Calu3 (cell line): ENCODE data around the gene SLF1. TPM values are rescaled to one million over a fixed set of nuclear protein-coding genes. Genes with fewer than 3 reads are reported as not detected.
"Not testable (repeated sequence)": the region's sequence is repeated elsewhere in the genome, so short reads cannot be mapped to it uniquely, and the experiment has no call there.

Experiments used
- Bru-seq: library from RNA; stranded (reverse); fragments of 400-500 nt; gene quantifications from one replicate; lab custom pipeline; 2021; lab: Mats Ljungman, UMichigan
- BruChase-seq, 2 experiments: library from RNA; stranded (reverse); fragments of 400-500 nt; gene quantifications; one replicate each; lab custom pipeline; 2021; lab: Mats Ljungman, UMichigan
- BruUV-seq: library from RNA; stranded (reverse); fragments of 400-500 nt; replicated peaks from 2 replicates; lab custom pipeline; 2021; lab: Mats Ljungman, UMichigan
- CTCF ChIA-PET: fragments of 300-600 bp; sonication (Branson Sonifier 250); formaldehyde crosslinking; loops from one replicate; lab custom pipeline; 2022; ENCODE audit warnings: antibody characterized with exemption; lab: Charles Lee
- DNase-seq: peaks from one replicate; pipeline ENCODE4 v3.0.0; 2022
- H3K27ac Mint-ChIP-seq: one replicate; pipeline ENCODE4 v1.8.0; 2022; ENCODE audit warnings: mixed read lengths; ENCODE audit not compliant: unreplicated experiment
- H3K27me3 Mint-ChIP-seq: one replicate; pipeline ENCODE4 v1.8.0; 2022; ENCODE audit warnings: mixed read lengths; ENCODE audit not compliant: unreplicated experiment
- H3K36me3 Mint-ChIP-seq: one replicate; pipeline ENCODE4 v1.8.0; 2022; ENCODE audit warnings: mild to moderate bottlenecking, moderate library complexity, mixed read lengths; ENCODE audit not compliant: insufficient read depth, unreplicated experiment
- H3K4me1 Mint-ChIP-seq: one replicate; pipeline ENCODE4 v1.8.0; 2022; ENCODE audit warnings: mild to moderate bottlenecking, low read depth, mixed read lengths; ENCODE audit not compliant: unreplicated experiment
- H3K4me3 Mint-ChIP-seq: one replicate; pipeline ENCODE4 v1.8.0; 2022; ENCODE audit warnings: mild to moderate bottlenecking, low read depth, moderate library complexity, mixed read lengths; ENCODE audit not compliant: unreplicated experiment
- H3K9me3 Mint-ChIP-seq: one replicate; pipeline ENCODE4 v1.8.0; 2022; ENCODE audit warnings: low read depth, mixed read lengths; ENCODE audit not compliant: unreplicated experiment
- CTCF ChIP-seq: fragments of 200-600 bp; IDR thresholded peaks from one replicate; pipeline ENCODE4 v1.8.0; 2022; ENCODE audit warnings: antibody characterized with exemption; ENCODE audit not compliant: unreplicated experiment
- intact Hi-C: fragments of 100-400 bp; cut with micrococcal nuclease; formaldehyde crosslinking; loops from one replicate; pipeline ENCODE4 v1.10.0; 2022; ENCODE audit not compliant: unreplicated experiment
- long read RNA-seq: library from polyadenylated mRNA; stranded (forward); transcript quantifications from one replicate; pipeline ENCODE4 v2.0.0, GENCODE V29; 2022
- total RNA-seq: library from RNA; stranded (reverse); gene quantifications from 2 replicates; pipeline ENCODE4 v1.2.3, GENCODE V29; 2022

SLF1 gene
- total RNA-seq: 15.2 and 17.9 TPM in 2 replicates
- Bru-seq, nascent RNA: percentile 79 among the genes with signal in this experiment
- percentile 60 among the genes with signal in this experiment for BruChase-seq, experiment 1, labeled RNA remaining after a 6-hour chase
- percentile 71 among the genes with signal in this experiment for BruChase-seq, experiment 2, labeled RNA remaining after a 2-hour chase
- long read RNA-seq, full-length matches to known transcripts: 9 of 13 reads
- long read RNA-seq, partial matches to known transcripts: 0 of 13 reads
- long read RNA-seq, other reads (novel, unspliced or antisense): 4 of 13 reads

DNA sequence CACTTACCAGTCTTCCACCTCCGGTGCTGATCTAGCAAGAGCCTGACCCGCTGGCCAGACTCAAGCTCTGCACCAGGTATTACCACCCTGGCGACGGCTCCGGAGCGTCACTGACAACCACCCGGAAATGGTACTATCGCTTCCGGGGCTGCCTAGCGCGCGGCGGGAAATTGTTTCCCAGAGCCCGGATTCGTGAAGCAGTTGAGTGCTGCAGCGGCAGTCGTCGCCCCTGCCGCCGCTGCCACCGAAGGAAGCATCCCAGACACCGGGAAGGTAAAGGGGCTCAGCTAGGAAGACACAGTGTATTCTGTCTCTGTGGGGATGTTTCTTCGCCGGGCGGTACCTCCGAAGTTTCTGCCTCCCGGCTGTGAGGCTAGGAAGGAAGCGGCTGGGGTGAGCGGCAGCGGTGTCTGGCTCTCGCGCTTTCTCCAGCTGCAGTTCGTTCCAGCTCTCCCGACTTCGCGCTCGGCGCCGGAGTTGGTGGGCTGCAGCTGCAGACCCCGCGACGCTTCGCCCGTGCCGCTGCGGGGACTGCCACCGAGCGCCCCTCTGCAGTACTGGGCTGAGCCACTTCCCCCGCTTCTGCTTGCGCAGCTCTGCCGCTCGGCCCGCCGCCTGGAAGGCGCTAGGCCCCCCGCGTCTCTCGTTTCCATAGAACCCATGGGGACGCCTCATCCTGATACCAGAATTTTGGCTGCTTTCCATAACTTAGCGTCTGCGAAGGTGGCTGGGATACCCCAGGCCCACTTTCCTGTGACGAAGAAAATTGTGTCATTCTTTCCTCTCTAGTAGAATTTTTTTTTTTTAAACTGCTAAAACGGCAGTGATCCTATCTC lies at the start of gene SLF1, which contains the start of gene KIAA0825:
SLF1 (plus strand) TSS at position 177 of the 836 bp plus-strand sequence. CDS start 10,142 bp downstream, outside the sequence.
KIAA0825 (minus strand) TSS at position 112 of the 836 bp plus-strand sequence. CDS start 81,478 bp downstream, outside the sequence.
- no TSS peak for BruUV-seq
- H3K9me3 Mint-ChIP-seq: no peaks in the 10 kb centered on the region
- peak within 1 kb of the TSS; percentile 99 for H3K4me3 Mint-ChIP-seq
- TF ChIP-seq CTCF: no peak
- peaks cover 16% of the 10 kb centered on the region for H3K4me1 Mint-ChIP-seq
- peaks cover 25% of the 10 kb centered on the region for H3K36me3 Mint-ChIP-seq
- intact Hi-C loops: loop anchor here (10.0 kb wide), 1 partner anchor 236 kb away; no protein-coding TSS in a partner anchor
- peak within 1 kb of the TSS; percentile 89 for H3K27ac Mint-ChIP-seq
- CTCF ChIA-PET: interaction anchor here (1.6 kb wide), 1 partner anchor 119 kb away, joined by 3 read pairs; no protein-coding TSS in a partner anchor
- peak; percentile 92 for DNase-seq
- H3K27me3 Mint-ChIP-seq: no peaks in the 10 kb centered on the region

- Mint-ChIP-seq H3K9me3 (no peaks in the 10 kb centered on the region), H3K36me3 (no peaks in the 10 kb centered on the region), H3K27me3 (no peaks in the 10 kb centered on the region), H3K27ac (no peak overlapping the region), H3K4me3 (no peak overlapping the region), H3K4me1 (no peaks in the 10 kb centered on the region)
- no peak for DNase-seq
- intact Hi-C loops: no loop called here
- no peak for TF ChIP-seq CTCF
- CTCF ChIA-PET: no interaction called here
- no TSS peak for BruUV-seq
These were observed 47.1 kb upstream of the SLF1 start for GRCh38 chr5:94571415-94571814.

DNA sequence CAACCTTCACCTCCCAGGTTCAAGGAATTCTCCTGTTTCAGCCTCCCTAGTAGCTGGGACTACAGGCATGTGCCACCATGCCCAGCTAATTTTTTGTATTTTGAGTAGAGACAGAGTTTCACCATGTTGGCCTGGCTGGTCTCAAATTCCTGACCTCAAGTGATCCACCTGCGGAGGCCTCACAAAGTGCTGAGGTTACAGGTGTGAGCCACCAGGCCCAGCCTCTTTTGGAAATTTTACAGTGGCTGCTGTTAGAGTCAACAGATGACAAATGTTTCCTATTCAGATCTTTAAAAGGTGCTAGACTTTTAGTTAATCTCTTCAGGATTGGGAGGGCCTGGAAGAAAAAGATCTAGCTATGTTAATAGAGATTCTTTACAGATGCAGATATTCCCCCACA lies 45.1 kb upstream of the SLF1 start:
- H3K36me3 Mint-ChIP-seq, H3K9me3 Mint-ChIP-seq, DNase-seq, H3K4me3 Mint-ChIP-seq, H3K27ac Mint-ChIP-seq, CTCF ChIA-PET, intact Hi-C loops, H3K27me3 Mint-ChIP-seq, BruUV-seq, H3K4me1 Mint-ChIP-seq: not testable (repeated sequence)

GRCh38 chr5:94575196-94575595 lies 43.3 kb upstream of the SLF1 start:
- Mint-ChIP-seq H3K36me3 (no peaks in the 10 kb centered on the region), H3K4me1 (no peaks in the 10 kb centered on the region), H3K4me3 (no peak overlapping the region), H3K27me3 (no peaks in the 10 kb centered on the region), H3K9me3 (no peaks in the 10 kb centered on the region), H3K27ac (no peak overlapping the region)
- BruUV-seq: no TSS peak
- intact Hi-C loops: no loop called here
- no peak for TF ChIP-seq CTCF
- CTCF ChIA-PET: no interaction called here
- DNase-seq: no peak
